Neuronal stem cell (in vitro differentiated cells): ENCODE data around the gene EHMT1.

Source experiments
- DNase-seq: peaks from one replicate; pipeline ENCODE4 v3.0.0-alpha.2; 2013; ENCODE audit warnings: low spot score
- H2AFZ ChIP-seq: one replicate; pipeline ENCODE4 v1.6.1; 2013; ENCODE audit warnings: mild to moderate bottlenecking, low read length, inconsistent platforms
- H2AK5ac ChIP-seq: 2 replicates; pipeline ENCODE4 v1.6.1; 2013; ENCODE audit warnings: low read depth, mild to moderate bottlenecking, inconsistent platforms, low read length, moderate library complexity, mixed read lengths
- H2BK120ac ChIP-seq: 2 replicates; pipeline ENCODE4 v1.6.1; 2013; ENCODE audit warnings: low read depth, mild to moderate bottlenecking, inconsistent platforms, low read length, moderate library complexity, mixed read lengths
- H2BK12ac ChIP-seq: one replicate; pipeline ENCODE4 v1.6.1; 2013; ENCODE audit warnings: low read length, inconsistent platforms
- H2BK15ac ChIP-seq: 2 replicates; pipeline ENCODE4 v1.6.1; 2013; ENCODE audit warnings: mild to moderate bottlenecking, low read length, inconsistent platforms, mixed read lengths
- H2BK5ac ChIP-seq: one replicate; pipeline ENCODE4 v1.6.1; 2013; ENCODE audit warnings: inconsistent platforms, mild to moderate bottlenecking, low read length, moderate library complexity
- H3K14ac ChIP-seq: one replicate; pipeline ENCODE4 v1.6.1; 2013; ENCODE audit warnings: low read length, inconsistent platforms
- H3K18ac ChIP-seq: 2 replicates; pipeline ENCODE4 v1.6.1; 2013; ENCODE audit warnings: low read length, inconsistent platforms
- H3K23ac ChIP-seq: 2 replicates; pipeline ENCODE4 v1.6.1; 2013; ENCODE audit warnings: low read depth, mild to moderate bottlenecking, mixed read lengths, low read length, inconsistent platforms; ENCODE audit not compliant: poor library complexity
- H3K27ac ChIP-seq: replicated peaks from 3 replicates; pipeline ENCODE4 v1.5.1; 2013; ENCODE audit warnings: low read length, inconsistent platforms
- H3K27me3 ChIP-seq, 3 experiments: 2 replicates each; pipeline ENCODE4 v1.6.1; 2013; ENCODE audit warnings: low read length in 3 of 3, mild to moderate bottlenecking in 2 of 3, inconsistent platforms in 1 of 3, low read depth in 1 of 3, mixed read lengths in 1 of 3, moderate library complexity in 1 of 3; ENCODE audit not compliant: control insufficient read depth in 3 of 3, insufficient read depth in 3 of 3
- H3K36me3 ChIP-seq, 2 donors: replicated peaks in 1 of 2; 2 replicates each; pipeline ENCODE4 v1.6.1; 2013; ENCODE audit warnings: low read length in 2 of 2; ENCODE audit not compliant: control insufficient read depth in 2 of 2, insufficient read depth in 2 of 2
- H3K4ac ChIP-seq: 2 replicates; pipeline ENCODE4 v1.6.1; 2013; ENCODE audit warnings: inconsistent platforms, mild to moderate bottlenecking, low read length, moderate library complexity
- H3K4me1 ChIP-seq, 2 donors: 1 replicate in 1 of 2; 2 replicates in 1 of 2; pipeline ENCODE4 v1.6.1; 2013; ENCODE audit warnings: low read length in 2 of 2, low read depth in 1 of 2; ENCODE audit not compliant: control insufficient read depth in 2 of 2, insufficient read depth in 1 of 2
- H3K4me2 ChIP-seq: one replicate; pipeline ENCODE4 v1.6.1; 2013; ENCODE audit warnings: mild to moderate bottlenecking, low read length, inconsistent platforms; ENCODE audit not compliant: insufficient read depth, poor library complexity, severe bottlenecking
- H3K4me3 ChIP-seq, 2 donors: 2 replicates each; pipeline ENCODE4 v1.5.1; 2013; ENCODE audit warnings: low read length in 2 of 2, mild to moderate bottlenecking in 2 of 2, inconsistent platforms in 1 of 2, moderate library complexity in 1 of 2
- H3K79me1 ChIP-seq: one replicate; pipeline ENCODE4 v1.6.1; 2013; ENCODE audit warnings: low read depth, mild to moderate bottlenecking, inconsistent platforms, low read length, moderate library complexity
- H3K9ac ChIP-seq: one replicate; pipeline ENCODE4 v1.6.1; 2013; ENCODE audit warnings: mild to moderate bottlenecking, low read depth, low read length, inconsistent platforms; ENCODE audit not compliant: poor library complexity
- H3K9me3 ChIP-seq, 2 donors: replicated peaks in 1 of 2; 2 replicates each; pipeline versions ENCODE3 to v1.6.1; 2013; ENCODE audit warnings: low read length in 2 of 2, mild to moderate bottlenecking in 2 of 2, inconsistent platforms in 1 of 2, low read depth in 1 of 2, mixed read lengths in 1 of 2, moderate library complexity in 1 of 2; ENCODE audit not compliant: control insufficient read depth in 2 of 2, insufficient read depth in 1 of 2
- H4K8ac ChIP-seq: one replicate; pipeline ENCODE4 v1.6.1; 2013; ENCODE audit warnings: low read depth, mild to moderate bottlenecking, inconsistent platforms, low read length, moderate library complexity
- H4K91ac ChIP-seq: one replicate; pipeline ENCODE4 v1.6.1; 2013; ENCODE audit warnings: low read length, low read depth, mild to moderate bottlenecking, inconsistent platforms; ENCODE audit not compliant: poor library complexity
- WGBS, 2 donors: extraction: QIAGEN DNeasy Blood & Tissue Kit; methylation state at CpG; one replicate each; pipeline ENCODE4 v1.1.7; 2013; ENCODE audit warnings: missing lambda C conversion rate in 2 of 2, mixed read lengths in 1 of 2; ENCODE audit not compliant: insufficient read length in 2 of 2, insufficient replicate concordance in 1 of 2; ENCODE audit errors: extremely low coverage in 2 of 2; 5-methylcytosine and 5-hydroxymethylcytosine counted together

The EHMT1 gene

DNA sequence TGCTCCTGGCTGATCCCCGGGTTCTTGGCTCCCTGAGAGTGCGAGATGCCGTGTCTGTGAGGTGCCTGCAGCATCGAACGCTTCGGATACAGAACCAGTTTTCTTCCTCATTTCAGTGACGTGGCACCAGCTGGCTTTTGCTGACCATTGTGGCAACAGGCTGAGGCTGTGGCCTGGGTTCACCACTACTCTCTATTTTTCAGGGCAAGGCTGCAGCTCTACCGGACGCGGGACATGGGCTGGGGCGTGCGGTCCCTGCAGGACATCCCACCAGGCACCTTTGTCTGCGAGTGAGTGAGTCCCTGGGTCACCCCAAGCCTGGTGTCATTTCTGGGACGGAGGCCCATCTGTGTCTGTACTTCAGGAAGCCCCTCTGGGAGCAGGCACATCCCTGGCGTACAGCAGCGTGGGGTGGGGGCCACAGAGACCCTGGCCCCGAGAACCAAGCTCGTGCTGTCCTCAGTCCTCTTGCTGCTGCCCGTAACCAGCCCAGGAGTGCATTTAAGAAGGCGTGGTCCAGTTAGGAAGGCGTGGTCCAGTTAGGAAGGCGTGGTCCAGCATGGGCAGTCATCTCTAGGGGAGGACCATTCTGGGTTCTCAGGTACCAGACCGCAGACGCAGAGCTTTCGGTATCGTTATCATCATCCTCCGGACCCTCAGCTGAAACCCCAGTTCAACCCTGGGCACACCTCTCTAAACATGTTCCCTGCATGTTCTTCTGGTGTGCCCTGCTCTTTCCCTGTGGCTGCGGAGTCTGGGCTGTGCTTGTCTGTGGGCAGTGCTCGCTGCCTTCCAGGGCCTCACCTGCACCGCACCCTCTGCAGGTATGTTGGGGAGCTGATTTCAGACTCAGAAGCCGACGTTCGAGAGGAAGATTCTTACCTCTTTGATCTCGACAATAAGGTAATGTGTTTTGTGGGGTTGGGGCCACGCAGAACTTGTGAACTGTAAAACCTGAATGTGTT lies 198.7 kb downstream of the EHMT1 start:
- H3K36me3 ChIP-seq: peaks cover 68 to 87% of the 10 kb centered on the region in 2 donors
- no CpG with 5 or more reads among the region's 35 CpGs for WGBS, 2 donors

DNA sequence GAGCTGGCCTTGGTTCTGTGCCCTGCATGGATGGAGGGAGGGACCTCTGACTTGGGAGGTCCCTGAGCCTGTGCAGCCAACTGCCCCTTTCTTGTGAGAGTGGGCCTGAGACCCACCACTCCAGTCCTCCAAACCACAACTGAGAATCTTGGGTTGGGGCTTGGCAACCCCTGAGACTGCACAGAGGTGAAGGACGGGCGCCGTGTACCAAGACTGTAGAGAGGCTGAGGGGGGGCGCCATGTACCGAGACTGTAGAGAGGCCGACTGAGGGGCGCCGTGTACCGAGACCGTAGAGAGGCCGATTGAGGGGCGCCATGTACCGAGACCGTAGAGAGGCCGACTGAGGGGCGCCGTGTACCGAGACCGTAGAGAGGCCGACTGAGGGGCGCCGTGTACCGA lies 199.5 kb downstream of the EHMT1 start:
- no peak overlapping the region for H2AFZ ChIP-seq
- H3K4ac ChIP-seq: no peak overlapping the region
- H2BK12ac ChIP-seq: no peak overlapping the region

More for the DNA sequence above, 198.7 kb downstream of the EHMT1 start:
- Histone ChIP-seq H3K4me3 (peak overlapping the region in 1 of 2 donors; percentile 18), H2AK5ac (no peak overlapping the region), H2BK120ac (no peak overlapping the region), H4K91ac (no peak overlapping the region), H3K27ac (no peak overlapping the region), H3K9ac (no peak overlapping the region), H2AFZ (no peak overlapping the region), H3K14ac (no peak overlapping the region), H3K23ac (no peak overlapping the region), H3K9me3 (peaks cover 16 to 36% of the 10 kb centered on the region in 2 donors), H2BK5ac (no peak overlapping the region), H3K4me2 (no peak overlapping the region), H2BK12ac (no peak overlapping the region), H3K4me1 (no peaks in the 10 kb centered on the region), H3K27me3 (no peaks in the 10 kb centered on the region), H4K8ac (no peak overlapping the region), H2BK15ac (no peak overlapping the region), H3K18ac (no peak overlapping the region), H3K79me1 (peaks cover 6% of the 10 kb centered on the region), H3K4ac (no peak overlapping the region)
- DNase-seq: no peak

DNA sequence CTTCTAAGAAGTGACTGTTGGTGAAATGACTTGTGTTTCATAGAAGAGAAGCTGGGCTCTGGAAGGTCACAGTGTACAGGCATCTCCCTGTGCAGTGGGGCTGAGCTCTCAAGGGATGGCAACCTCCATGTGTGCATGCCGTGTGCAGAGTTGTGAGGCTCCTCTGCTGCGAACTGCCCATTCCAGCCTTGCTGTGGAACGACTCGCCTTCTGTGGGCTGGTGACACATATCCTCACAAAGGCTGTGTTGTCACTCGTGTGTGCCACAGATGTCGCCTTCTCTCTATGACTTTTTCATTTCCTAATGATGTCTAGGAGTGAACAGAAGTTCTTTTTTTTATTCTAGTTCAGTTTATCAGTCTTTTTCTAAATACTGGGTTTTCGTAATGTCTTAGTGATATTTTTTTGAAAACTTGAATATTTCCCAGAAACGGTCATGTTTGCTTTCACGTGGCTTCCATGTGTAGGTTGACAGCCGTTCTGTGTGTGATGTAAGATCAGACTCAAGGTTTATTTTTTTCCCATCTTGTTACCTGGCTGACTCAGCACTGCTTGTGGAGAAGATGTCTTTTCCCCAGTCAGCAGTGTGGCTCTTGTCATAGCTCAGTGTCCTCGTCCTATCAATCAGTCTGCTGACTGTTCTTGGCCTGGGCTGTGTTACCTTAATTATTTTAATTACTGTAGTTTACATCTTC lies 201.5 kb downstream of the EHMT1 start:
- Histone ChIP-seq H3K4ac (no peak overlapping the region), H2BK12ac (no peak overlapping the region), H3K27ac (no peak overlapping the region), H2BK120ac (no peak overlapping the region), H3K4me3 (peak overlapping the region in 1 of 2 donors; percentile 31), H2BK5ac (no peak overlapping the region), H3K18ac (no peak overlapping the region), H3K4me2 (no peak overlapping the region), H4K91ac (no peak overlapping the region), H3K23ac (no peak overlapping the region), H3K36me3 (peaks cover 53 to 73% of the 10 kb centered on the region in 2 donors), H2AK5ac (no peak overlapping the region), H3K9me3 (peaks cover 21 to 38% of the 10 kb centered on the region in 2 donors), H3K4me1 (no peaks in the 10 kb centered on the region), H4K8ac (no peak overlapping the region), H3K79me1 (peaks cover 7% of the 10 kb centered on the region), H3K14ac (no peak overlapping the region), H3K27me3 (no peaks in the 10 kb centered on the region), H3K9ac (no peak overlapping the region), H2AFZ (no peak overlapping the region), H2BK15ac (no peak overlapping the region)
- WGBS, 2 donors: no CpG with 5 or more reads among the region's 11 CpGs
- no peak for DNase-seq

More for the DNA sequence above, 199.5 kb downstream of the EHMT1 start:
- H4K91ac ChIP-seq: no peak overlapping the region
- H2BK5ac ChIP-seq: no peak overlapping the region
- peaks cover 62 to 79% of the 10 kb centered on the region in 2 donors for H3K36me3 ChIP-seq
- peaks cover 4% of the 10 kb centered on the region for H3K79me1 ChIP-seq
- H3K14ac ChIP-seq: no peak overlapping the region
- H3K23ac ChIP-seq: no peak overlapping the region
- H3K4me1 ChIP-seq: no peaks in the 10 kb centered on the region
- no peak overlapping the region for H2BK15ac ChIP-seq
- H4K8ac ChIP-seq: no peak overlapping the region
- peaks cover 16 to 36% of the 10 kb centered on the region in 2 donors for H3K9me3 ChIP-seq
- no peak for DNase-seq
- no peak overlapping the region for H3K4me2 ChIP-seq
- H3K27me3 ChIP-seq: no peaks in the 10 kb centered on the region
- no peak overlapping the region for H2BK120ac ChIP-seq
- WGBS, 2 donors: no CpG with 5 or more reads among the region's 23 CpGs
- no peak overlapping the region for H3K18ac ChIP-seq
- peak overlapping the region in 1 of 2 donors; percentile 18 for H3K4me3 ChIP-seq
- no peak overlapping the region for H2AK5ac ChIP-seq
- no peak overlapping the region for H3K27ac ChIP-seq
- no peak overlapping the region for H3K9ac ChIP-seq
